Tibial nerve (tissue), 4 donors: ENCODE data around the gene RAB8B.

Source experiments
- CTCF ChIP-seq, 5 experiments: fragments of 200-600 bp in 3 of 5; fragments of 450-650 bp in 2 of 5; sonication (generic) in 3 of 5; IDR thresholded peaks; one replicate each; pipeline ENCODE4 v1.5.1; 2016 to 2019; ENCODE audit warnings: antibody characterized with exemption in 5 of 5, mild to moderate bottlenecking in 3 of 5, moderate library complexity in 2 of 5
- EP300 ChIP-seq, 2 donors: sonication (generic); formaldehyde crosslinking; IDR thresholded peaks; one replicate each; pipeline ENCODE4 v1.6.1; 2017; ENCODE audit warnings: antibody characterized with exemption in 2 of 2, mild to moderate bottlenecking in 1 of 2
- POLR2A ChIP-seq, 2 donors: fragments of 450-650 bp; IDR thresholded peaks; one replicate each; pipeline ENCODE4 v1.6.1; 2017; ENCODE audit warnings: antibody characterized with exemption in 2 of 2, mild to moderate bottlenecking in 2 of 2, moderate library complexity in 2 of 2

- no peak for TF ChIP-seq EP300 (IDR thresholded peaks at IDR 0.05)
- no peak for TF ChIP-seq CTCF (IDR thresholded peaks at IDR 0.05)
- no peak for TF ChIP-seq POLR2A (IDR thresholded peaks at IDR 0.05)
Observed at GRCh38 chr15:63210151-63211091, 21.0 kb downstream of the RAB8B start.
